ENCODE results near the gene TPRA1. TPM values are rescaled to one million over a fixed set of nuclear protein-coding genes. Genes with fewer than 3 reads are reported as not detected.

The TPRA1 gene
- polyA plus RNA-seq, 1 donor = 19.8 TPM

GRCh38 chr3:127560051-127560787 is 30.3 kb downstream of the TPRA1 start:
- DNase-seq (ENCODE audit: low read depth) = no peak

- no peak for DNase-seq (ENCODE audit: low read depth)
These were observed 34.0 kb downstream of the TPRA1 start for GRCh38 chr3:127556565-127556964.

GRCh38 chr3:127555108-127555507 is 35.4 kb downstream of the TPRA1 start:
- DNase-seq (ENCODE audit: low read depth) = no peak

GRCh38 chr3:127552038-127552437 is 38.5 kb downstream of the TPRA1 start:
- no peak for DNase-seq (ENCODE audit: low read depth)

GRCh38 chr3:127551178-127551577 is 39.4 kb downstream of the TPRA1 start:
- DNase-seq (ENCODE audit: low read depth) = no peak

- DNase-seq (ENCODE audit: low read depth) = no peak
These were observed 39.9 kb downstream of the TPRA1 start for GRCh38 chr3:127550468-127551157.

GRCh38 chr3:127549826-127550467 is 40.6 kb downstream of the TPRA1 start:
- no peak for DNase-seq (ENCODE audit: low read depth)

GRCh38 chr3:127547761-127548605 is 42.5 kb downstream of the TPRA1 start:
- DNase-seq (ENCODE audit: low read depth) = no peak

GRCh38 chr3:127546970-127547733 is 43.4 kb downstream of the TPRA1 start:
- no peak for DNase-seq (ENCODE audit: low read depth)

- no peak for DNase-seq (ENCODE audit: low read depth)
These were observed 44.0 kb downstream of the TPRA1 start for GRCh38 chr3:127546554-127546953.

GRCh38 chr3:127545711-127546457 is 44.6 kb downstream of the TPRA1 start:
- no peak for DNase-seq (ENCODE audit: low read depth)

- no peak for DNase-seq (ENCODE audit: low read depth)
These were observed 45.3 kb downstream of the TPRA1 start for GRCh38 chr3:127545216-127545615.

- no peak for DNase-seq (ENCODE audit: low read depth)
These were observed 45.7 kb downstream of the TPRA1 start for GRCh38 chr3:127544803-127545201.

- DNase-seq (ENCODE audit: low read depth) = peak; percentile 32
These were observed 46.2 kb downstream of the TPRA1 start for GRCh38 chr3:127544192-127544802.

- no peak for DNase-seq (ENCODE audit: low read depth)
These were observed 47.1 kb downstream of the TPRA1 start for GRCh38 chr3:127543441-127543840.

- DNase-seq (ENCODE audit: low read depth) = no peak
These were observed 48.0 kb downstream of the TPRA1 start for GRCh38 chr3:127542441-127542952.

GRCh38 chr3:127541320-127541719 is 49.2 kb downstream of the TPRA1 start:
- no peak for DNase-seq (ENCODE audit: low read depth)

- DNase-seq (ENCODE audit: low read depth) = no peak
These were observed 51.0 kb downstream of the TPRA1 start for GRCh38 chr3:127539366-127540060.

GRCh38 chr3:127538569-127538968 is 52.0 kb downstream of the TPRA1 start:
- no peak for DNase-seq (ENCODE audit: low read depth)
